H1 (cell line): Measurements from ENCODE around the gene LZTFL1.

Experiments used
- EGR1 ChIP-seq: IDR thresholded peaks from 2 replicates; pipeline ENCODE4 v1.6.1; 2011; ENCODE audit warnings: low read depth, low read length, borderline replicate concordance
- TF ChIP-seq, protein P1 (sequence below), 3 experiments: IDR thresholded peaks; 1 replicate in 2 of 3; 2 replicates in 1 of 3; pipeline versions ENCODE4 v1.5.1 to v1.6.1; 2011; ENCODE audit warnings: low read length in 3 of 3, mild to moderate bottlenecking in 3 of 3, inconsistent platforms in 2 of 3, low read depth in 1 of 3, moderate library complexity in 1 of 3; ENCODE audit not compliant: insufficient read depth in 1 of 3; ENCODE audit errors: control extremely low read depth in 1 of 3

DNA sequence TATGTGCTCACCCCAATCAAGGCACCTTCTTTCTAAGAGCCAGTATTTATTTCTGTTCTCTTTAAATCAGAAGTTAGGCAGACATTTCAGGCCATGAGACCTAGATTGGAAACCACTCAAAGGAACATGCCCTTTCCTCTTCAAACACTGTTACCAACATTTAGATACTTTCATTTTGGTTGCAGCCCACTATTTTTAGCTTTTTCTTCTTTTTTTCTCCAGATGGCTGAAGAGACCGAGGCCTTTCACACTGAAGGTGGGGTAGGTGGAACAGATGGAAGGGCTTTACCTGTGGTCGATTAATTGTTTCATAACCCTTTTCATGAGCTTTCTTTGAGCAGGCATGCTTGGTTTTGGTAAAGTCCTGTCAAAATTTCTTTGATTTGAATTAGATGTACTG lies 10.9 kb upstream of the LZTFL1 start:
- no peak for TF ChIP-seq EGR1
- TF ChIP-seq, protein P1, sequence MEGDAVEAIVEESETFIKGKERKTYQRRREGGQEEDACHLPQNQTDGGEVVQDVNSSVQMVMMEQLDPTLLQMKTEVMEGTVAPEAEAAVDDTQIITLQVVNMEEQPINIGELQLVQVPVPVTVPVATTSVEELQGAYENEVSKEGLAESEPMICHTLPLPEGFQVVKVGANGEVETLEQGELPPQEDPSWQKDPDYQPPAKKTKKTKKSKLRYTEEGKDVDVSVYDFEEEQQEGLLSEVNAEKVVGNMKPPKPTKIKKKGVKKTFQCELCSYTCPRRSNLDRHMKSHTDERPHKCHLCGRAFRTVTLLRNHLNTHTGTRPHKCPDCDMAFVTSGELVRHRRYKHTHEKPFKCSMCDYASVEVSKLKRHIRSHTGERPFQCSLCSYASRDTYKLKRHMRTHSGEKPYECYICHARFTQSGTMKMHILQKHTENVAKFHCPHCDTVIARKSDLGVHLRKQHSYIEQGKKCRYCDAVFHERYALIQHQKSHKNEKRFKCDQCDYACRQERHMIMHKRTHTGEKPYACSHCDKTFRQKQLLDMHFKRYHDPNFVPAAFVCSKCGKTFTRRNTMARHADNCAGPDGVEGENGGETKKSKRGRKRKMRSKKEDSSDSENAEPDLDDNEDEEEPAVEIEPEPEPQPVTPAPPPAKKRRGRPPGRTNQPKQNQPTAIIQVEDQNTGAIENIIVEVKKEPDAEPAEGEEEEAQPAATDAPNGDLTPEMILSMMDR (IDR thresholded peaks at IDR 0.05; ENCODE audit: control extremely low read depth in 1 of 3, insufficient read depth in 1 of 3, low read depth in 1 of 3, low read length in 3 of 3): no peak
